HCT116 (cell line): ENCODE data around the gene CRHR1. TPM values are rescaled to one million over a fixed set of nuclear protein-coding genes. Genes with fewer than 3 reads are reported as not detected.

Experiments used
- ATAC-seq: fragments of 200-7000 bp; cut with Tn5 transposase; 2 replicates; pipeline ENCODE4 v1.9.1; 2020; ENCODE audit warnings: mild to moderate bottlenecking, moderate library complexity
- BruUV-seq: library from RNA; stranded (reverse); fragments of 400-500 nt; replicated peaks from 2 replicates; lab custom pipeline; 2021; lab: Mats Ljungman, UMichigan
- CTCF ChIA-PET: fragments of 300-600 bp; sonication (Branson Sonifier 250); formaldehyde crosslinking; loops from one replicate; lab custom pipeline; 2021; ENCODE audit warnings: antibody characterized with exemption; lab: Charles Lee
- POLR2A ChIA-PET: fragments of 300-600, 350-600 bp; sonication (Branson Sonifier 250); formaldehyde crosslinking; loops from one replicate; lab custom pipeline; 2021; ENCODE audit warnings: antibody characterized with exemption; lab: Charles Lee
- RAD21 ChIA-PET, 2 experiments: fragments of 300-600 bp; sonication (Branson Sonifier 250); formaldehyde crosslinking; loops; one replicate each; lab custom pipeline; 2023; ENCODE audit warnings: low total read pairs in 2 of 2; ENCODE audit not compliant: uncharacterized antibody in 2 of 2, unreplicated experiment in 2 of 2, low non-redundant PET in 1 of 2; lab: Charles Lee
- DNase-seq: peaks from one replicate; pipeline ENCODE4 v3.0.0-alpha.2; 2010; ENCODE audit warnings: low read depth, low spot score
- H2AFZ ChIP-seq: fragments of 200-600 bp; shearing (Covaris generic), sonication (generic); 2 replicates; pipeline ENCODE4 v1.6.1; 2017; ENCODE audit warnings: low read depth, mixed run types, mixed read lengths, antibody characterized with exemption, low read length; ENCODE audit not compliant: poor library complexity, severe bottlenecking
- H3K27ac ChIP-seq: 2 replicates; pipeline ENCODE4 v1.5.1; 2012; ENCODE audit warnings: low read depth, low read length
- H3K27me3 ChIP-seq: fragments of 200-600 bp; sonication (generic); 2 replicates; pipeline ENCODE4 v1.6.1; 2016; ENCODE audit warnings: mixed run types, low read length, mixed read lengths; ENCODE audit not compliant: insufficient read depth
- H3K36me3 ChIP-seq, 2 experiments: fragments of 200-500 bp in 1 of 2; fragments of 200-600 bp in 1 of 2; sonication (Bioruptor generic) in 1 of 2; sonication (generic) in 1 of 2; 2 replicates each; pipeline versions ENCODE4 v1.5.1 to v1.6.1; 2014 to 2016; ENCODE audit warnings: low read length in 2 of 2, inconsistent platforms in 1 of 2, mixed read lengths in 1 of 2, mixed run types in 1 of 2; ENCODE audit not compliant: insufficient read depth in 2 of 2, control insufficient read depth in 1 of 2
- H3K4me1 ChIP-seq, 2 experiments: fragments of 200-600 bp in 1 of 2; sonication (generic) in 1 of 2; 2 replicates each; pipeline versions ENCODE4 v1.5.1 to v1.6.1; 2012 to 2017; ENCODE audit warnings: low read length in 2 of 2, inconsistent platforms in 1 of 2, mild to moderate bottlenecking in 1 of 2, mixed read lengths in 1 of 2, mixed run types in 1 of 2, moderate library complexity in 1 of 2; ENCODE audit not compliant: insufficient read depth in 2 of 2, control insufficient read depth in 1 of 2
- H3K4me2 ChIP-seq: fragments of 200-600 bp; sonication (generic); 2 replicates; pipeline ENCODE4 v1.6.1; 2017; ENCODE audit warnings: mixed run types, low read length, mixed read lengths
- H3K4me3 ChIP-seq, 2 experiments: fragments of 200-600 bp in 1 of 2; sonication (generic) in 1 of 2; replicated peaks in 1 of 2; 2 replicates each; pipeline ENCODE4 v1.5.1; 2011 to 2016; ENCODE audit warnings: low read length in 2 of 2, control low read depth in 1 of 2, low read depth in 1 of 2, mild to moderate bottlenecking in 1 of 2, mixed read lengths in 1 of 2, mixed run types in 1 of 2
- H3K79me2 ChIP-seq: fragments of 200-600 bp; sonication (generic); 2 replicates; pipeline ENCODE4 v1.6.1; 2017; ENCODE audit warnings: mild to moderate bottlenecking, mixed run types, low read length, moderate library complexity, mixed read lengths; ENCODE audit not compliant: insufficient read depth
- H3K9ac ChIP-seq: fragments of 200-600 bp; sonication (generic); 2 replicates; pipeline ENCODE4 v1.6.1; 2016; ENCODE audit warnings: low read length, mixed read lengths
- H3K9me2 ChIP-seq: fragments of 200-600 bp; sonication (generic), shearing (Covaris generic); 2 replicates; pipeline ENCODE4 v1.6.1; 2017; ENCODE audit warnings: mixed run types, mild to moderate bottlenecking, moderate library complexity; ENCODE audit not compliant: insufficient read depth
- H3K9me3 ChIP-seq, 2 experiments: fragments of 200-500 bp in 1 of 2; fragments of 200-600 bp in 1 of 2; sonication (Bioruptor generic) in 1 of 2; sonication (generic) in 1 of 2; 2 replicates each; pipeline ENCODE4 v1.6.1; 2014 to 2017; ENCODE audit warnings: low read length in 2 of 2, mixed read lengths in 2 of 2, inconsistent platforms in 1 of 2, low read depth in 1 of 2, mild to moderate bottlenecking in 1 of 2, mixed run types in 1 of 2, moderate library complexity in 1 of 2; ENCODE audit not compliant: control insufficient read depth in 1 of 2, insufficient read depth in 1 of 2
- H4K20me1 ChIP-seq: fragments of 200-600 bp; sonication (generic), shearing (Covaris generic); 2 replicates; pipeline ENCODE4 v1.6.1; 2017; ENCODE audit warnings: mixed run types, mild to moderate bottlenecking, moderate library complexity; ENCODE audit not compliant: insufficient read depth
- CEBPB ChIP-seq: IDR thresholded peaks from 2 replicates; pipeline ENCODE4 v1.6.1; 2012; ENCODE audit warnings: low read depth
- EGR1 ChIP-seq: IDR thresholded peaks from 2 replicates; pipeline ENCODE4 v1.6.1; 2012; ENCODE audit warnings: low read depth
- ELF1 ChIP-seq: IDR thresholded peaks from 2 replicates; pipeline ENCODE4 v1.6.1; 2012; ENCODE audit warnings: low read depth, borderline replicate concordance
- EZH2 ChIP-seq: fragments of 200-600 bp; sonication (generic); IDR thresholded peaks from 2 replicates; pipeline ENCODE4 v1.6.1; 2017; ENCODE audit warnings: antibody characterized with exemption, mixed run types
- EZH2phosphoT487 ChIP-seq: fragments of 200-600 bp; IDR thresholded peaks from 2 replicates; pipeline ENCODE4 v1.6.1; 2018; ENCODE audit warnings: antibody characterized with exemption, borderline replicate concordance
- FOSL1 ChIP-seq: IDR thresholded peaks from 2 replicates; pipeline ENCODE4 v1.6.1; 2012; ENCODE audit warnings: low read depth
- POLR2A ChIP-seq: IDR thresholded peaks from 2 replicates; pipeline ENCODE4 v1.7.0; 2011; ENCODE audit warnings: borderline replicate concordance; ENCODE audit not compliant: insufficient read depth, insufficient read length; ENCODE audit errors: extremely low read depth
- RAD21 ChIP-seq: IDR thresholded peaks from 2 replicates; pipeline ENCODE4 v1.6.1; 2012; ENCODE audit warnings: low read depth, mild to moderate bottlenecking
- SIN3A ChIP-seq: IDR thresholded peaks from 2 replicates; pipeline ENCODE4 v1.6.1; 2012; ENCODE audit warnings: low read depth
- SRF ChIP-seq: IDR thresholded peaks from 2 replicates; pipeline ENCODE4 v1.6.1; 2012; ENCODE audit warnings: low read depth
- TCF7L2 ChIP-seq: IDR thresholded peaks from 2 replicates; pipeline ENCODE4 v1.7.0; 2011; ENCODE audit warnings: borderline replicate concordance, inconsistent platforms; ENCODE audit not compliant: insufficient read depth, insufficient read length; ENCODE audit errors: extremely low read depth
- YY1 ChIP-seq: IDR thresholded peaks from 2 replicates; pipeline ENCODE4 v1.6.1; 2011; ENCODE audit warnings: low read length, low read depth, moderate library complexity, mild to moderate bottlenecking; ENCODE audit not compliant: insufficient replicate concordance; ENCODE audit errors: extremely low read depth
- ZFX ChIP-seq: fragments of 450-650 bp; IDR thresholded peaks from 2 replicates; pipeline ENCODE4 v1.6.1; 2017
- intact Hi-C: fragments of 100-400 bp; cut with micrococcal nuclease; formaldehyde crosslinking; loops from 2 replicates; pipeline ENCODE4 v1.10.0; 2022
- total RNA-seq: library from RNA; stranded (reverse); gene quantifications from one replicate; pipeline ENCODE4 v1.2.1, GENCODE V29; 2021; ENCODE audit not compliant: unreplicated experiment
- TF ChIP-seq, protein P1 (sequence below): IDR thresholded peaks from 2 replicates; pipeline ENCODE4 v1.6.1; 2012
- TF ChIP-seq, protein P2 (sequence below): IDR thresholded peaks from 2 replicates; pipeline ENCODE4 v1.6.1; 2012
- TF ChIP-seq, protein P3 (sequence below): IDR thresholded peaks from 2 replicates; pipeline ENCODE4 v1.6.1; 2011; ENCODE audit warnings: mild to moderate bottlenecking, low read length, moderate library complexity; ENCODE audit not compliant: insufficient replicate concordance; ENCODE audit errors: extremely low read depth

CRHR1 gene
- total RNA-seq, 1 experiment from 2014 or later: 0.12 TPM

DNA sequence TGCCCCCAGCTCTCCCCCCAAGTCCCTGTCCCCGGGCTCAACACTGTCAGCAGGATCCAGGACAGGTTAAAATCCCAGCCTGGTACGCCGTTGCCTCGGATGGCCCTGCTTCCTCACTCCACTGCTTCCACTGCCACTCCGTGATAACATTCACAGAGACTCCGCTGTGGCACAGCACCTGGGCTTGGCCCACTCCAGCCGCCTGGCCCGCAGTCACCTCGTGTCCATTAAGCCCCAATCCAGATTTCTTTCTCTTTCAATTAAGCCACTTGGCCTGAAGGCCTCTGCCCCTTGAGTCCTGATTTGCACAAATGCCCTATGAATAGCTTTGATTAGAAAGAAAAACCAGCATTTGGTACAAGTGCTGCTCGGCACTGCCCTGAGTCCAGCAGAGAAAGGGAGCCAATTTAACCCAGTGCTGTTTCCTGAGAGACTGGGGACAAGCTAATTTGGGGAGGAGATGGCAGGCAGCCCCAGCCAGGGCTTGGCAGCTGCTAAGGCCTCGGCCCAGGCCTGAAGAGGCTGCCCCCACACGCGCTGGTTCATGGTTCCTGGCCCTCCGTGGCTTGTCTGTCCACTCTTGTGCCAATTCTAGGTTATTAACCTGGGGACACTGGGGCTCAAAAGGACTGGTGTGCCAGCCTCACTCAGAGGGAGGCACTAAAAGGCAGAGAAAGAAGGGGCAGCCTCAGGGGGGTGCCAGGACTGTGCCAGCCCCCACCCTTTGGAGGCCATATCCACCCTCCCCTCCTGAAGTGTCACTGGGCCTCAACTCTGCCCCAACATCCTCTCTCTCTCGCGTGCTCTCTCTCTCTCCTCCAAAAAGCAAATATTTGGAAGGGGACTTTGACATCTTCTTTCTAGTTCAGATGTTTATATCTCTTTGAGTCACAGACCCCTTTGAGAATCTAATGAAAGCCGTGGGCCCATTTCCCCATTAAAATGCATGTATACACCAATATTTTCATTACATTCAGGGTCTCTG is 30.8 kb downstream of the CRHR1 start:
- RAD21 ChIA-PET: no interaction called here
- Histone ChIP-seq H3K4me3 (no peak overlapping the region), H2AFZ (no peak overlapping the region), H3K9ac (no peak overlapping the region), H3K79me2 (no peaks in the 10 kb centered on the region), H3K27me3 (no peaks in the 10 kb centered on the region), H3K9me2 (no peaks in the 10 kb centered on the region), H3K36me3 (no peaks in the 10 kb centered on the region), H3K4me1 (no peaks in the 10 kb centered on the region), H3K4me2 (no peak overlapping the region), H3K27ac (no peak overlapping the region), H3K9me3 (peaks cover 0 to 7% of the 10 kb centered on the region in 2 experiments; a peak in 1 of 4 replicates), H4K20me1 (no peaks in the 10 kb centered on the region)
- TF ChIP-seq CEBPB (no peak), RAD21 (no peak), EGR1 (no peak), ELF1 (no peak), YY1 (no peak)
- CTCF ChIA-PET: interaction anchor here (2.5 kb wide), 1 partner anchor 17 kb away, joined by 9 read pairs; no protein-coding TSS in a partner anchor
- DNase-seq (no peak), ATAC-seq (no peak)
- intact Hi-C loops: no loop called here
- BruUV-seq: no TSS peak
- POLR2A ChIA-PET: no interaction called here

DNA sequence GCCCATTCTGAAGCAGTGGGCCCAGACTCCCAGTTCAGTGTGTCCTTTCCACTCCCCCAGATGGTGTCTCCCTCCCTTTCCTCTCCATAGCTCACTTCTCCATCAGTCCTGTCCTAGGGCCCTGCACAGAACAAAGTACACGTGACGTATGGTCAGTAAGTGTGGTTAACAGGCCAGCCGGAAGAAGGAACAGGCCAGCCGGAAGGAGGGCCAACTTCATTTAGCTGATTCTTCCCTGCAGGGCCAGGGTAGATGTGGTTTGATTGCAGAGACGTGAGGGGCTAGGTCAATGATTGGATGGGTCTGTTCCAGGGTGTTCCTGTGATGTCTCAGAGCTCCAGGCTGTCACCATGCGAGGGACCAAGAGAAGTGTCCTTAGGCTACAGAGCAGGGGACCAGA is 31.6 kb downstream of the CRHR1 start:
- no peak for DNase-seq
- Histone ChIP-seq H3K9me3 (peaks cover 0 to 7% of the 10 kb centered on the region in 2 experiments; a peak in 1 of 4 replicates), H3K4me1 (no peaks in the 10 kb centered on the region), H3K79me2 (no peaks in the 10 kb centered on the region), H3K27ac (no peak overlapping the region), H3K9ac (no peak overlapping the region), H3K9me2 (no peaks in the 10 kb centered on the region), H2AFZ (no peak overlapping the region), H3K4me3 (no peak overlapping the region), H3K36me3 (no peaks in the 10 kb centered on the region), H4K20me1 (no peaks in the 10 kb centered on the region), H3K4me2 (no peak overlapping the region), H3K27me3 (no peaks in the 10 kb centered on the region)
- POLR2A ChIA-PET: no interaction called here
- BruUV-seq: no TSS peak
- intact Hi-C loops: no loop called here
- no peak for ATAC-seq
- CTCF ChIA-PET: interaction anchor here (2.5 kb wide), 1 partner anchor 16 kb away, joined by 9 read pairs; no protein-coding TSS in a partner anchor
- RAD21 ChIA-PET: no interaction called here
- no peak for TF ChIP-seq SRF
- no peak for TF ChIP-seq EZH2phosphoT487
- no peak for TF ChIP-seq TCF7L2
- no peak for TF ChIP-seq SIN3A
- TF ChIP-seq YY1: no peak
- no peak for TF ChIP-seq EZH2
- TF ChIP-seq RAD21: no peak
- TF ChIP-seq, protein P1, sequence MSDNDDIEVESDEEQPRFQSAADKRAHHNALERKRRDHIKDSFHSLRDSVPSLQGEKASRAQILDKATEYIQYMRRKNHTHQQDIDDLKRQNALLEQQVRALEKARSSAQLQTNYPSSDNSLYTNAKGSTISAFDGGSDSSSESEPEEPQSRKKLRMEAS: no peak
- no peak for TF ChIP-seq FOSL1
- no peak for TF ChIP-seq ZFX
- TF ChIP-seq, protein P2, sequence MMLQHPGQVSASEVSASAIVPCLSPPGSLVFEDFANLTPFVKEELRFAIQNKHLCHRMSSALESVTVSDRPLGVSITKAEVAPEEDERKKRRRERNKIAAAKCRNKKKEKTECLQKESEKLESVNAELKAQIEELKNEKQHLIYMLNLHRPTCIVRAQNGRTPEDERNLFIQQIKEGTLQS: no peak
- TF ChIP-seq, protein P3, sequence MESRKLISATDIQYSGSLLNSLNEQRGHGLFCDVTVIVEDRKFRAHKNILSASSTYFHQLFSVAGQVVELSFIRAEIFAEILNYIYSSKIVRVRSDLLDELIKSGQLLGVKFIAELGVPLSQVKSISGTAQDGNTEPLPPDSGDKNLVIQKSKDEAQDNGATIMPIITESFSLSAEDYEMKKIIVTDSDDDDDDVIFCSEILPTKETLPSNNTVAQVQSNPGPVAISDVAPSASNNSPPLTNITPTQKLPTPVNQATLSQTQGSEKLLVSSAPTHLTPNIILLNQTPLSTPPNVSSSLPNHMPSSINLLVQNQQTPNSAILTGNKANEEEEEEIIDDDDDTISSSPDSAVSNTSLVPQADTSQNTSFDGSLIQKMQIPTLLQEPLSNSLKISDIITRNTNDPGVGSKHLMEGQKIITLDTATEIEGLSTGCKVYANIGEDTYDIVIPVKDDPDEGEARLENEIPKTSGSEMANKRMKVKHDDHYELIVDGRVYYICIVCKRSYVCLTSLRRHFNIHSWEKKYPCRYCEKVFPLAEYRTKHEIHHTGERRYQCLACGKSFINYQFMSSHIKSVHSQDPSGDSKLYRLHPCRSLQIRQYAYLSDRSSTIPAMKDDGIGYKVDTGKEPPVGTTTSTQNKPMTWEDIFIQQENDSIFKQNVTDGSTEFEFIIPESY: no peak
- TF ChIP-seq POLR2A: no peak
